Heart left ventricle (tissue), 16 donors: ENCODE data around the gene SIX5. TPM values are rescaled to one million over a fixed set of nuclear protein-coding genes. Genes with fewer than 3 reads are reported as not detected.

Experiments
- ATAC-seq, 4 donors: fragments of 200-7000 bp; cut with Tn5 transposase; one replicate each; pipeline ENCODE4 v1.9.1; 2020 to 2022; ENCODE audit warnings: moderate library complexity in 4 of 4, mild to moderate bottlenecking in 3 of 4, moderate number of reproducible peaks in 1 of 4
- DNase-seq, 5 donors: peaks; one replicate each; pipeline ENCODE4 v3.0.0-alpha.2; 2020
- H3K27ac ChIP-seq, 12 donors: fragments of 200-600 bp; sonication (generic) in 4 of 12; one replicate each; pipeline versions ENCODE4 v1.5.0 to v1.8.0; 2016 to 2022; ENCODE audit warnings: mild to moderate bottlenecking in 2 of 12
- H3K27me3 ChIP-seq, 9 donors: fragments of 200-600 bp; sonication (generic) in 2 of 9; one replicate each; pipeline versions ENCODE4 v1.5.1 to v1.8.0; 2016 to 2022; ENCODE audit warnings: mild to moderate bottlenecking in 3 of 9
- H3K36me3 ChIP-seq, 9 donors: fragments of 200-600 bp; sonication (generic) in 2 of 9; one replicate each; pipeline versions ENCODE4 v1.5.0 to v1.8.0; 2018 to 2022; ENCODE audit warnings: mild to moderate bottlenecking in 2 of 9
- H3K4me1 ChIP-seq, 12 donors: fragments of 200-600 bp; sonication (generic) in 4 of 12; one replicate each; pipeline versions ENCODE4 v1.5.0 to v1.8.0; 2016 to 2022; ENCODE audit warnings: mild to moderate bottlenecking in 3 of 12
- H3K4me3 ChIP-seq, 12 donors: fragments of 200-600 bp; sonication (generic) in 4 of 12; one replicate each; pipeline versions ENCODE4 v1.5.0 to v1.8.0; 2017 to 2022; ENCODE audit warnings: mild to moderate bottlenecking in 9 of 12, moderate library complexity in 4 of 12
- H3K9me3 ChIP-seq, 12 donors: fragments of 200-600 bp; sonication (generic) in 4 of 12; one replicate each; pipeline versions ENCODE4 v1.5.0 to v1.8.0; 2016 to 2022; ENCODE audit warnings: mild to moderate bottlenecking in 1 of 12
- CTCF ChIP-seq, 12 donors: fragments of 200-600 bp; sonication (generic) in 4 of 12; IDR thresholded peaks; one replicate each; pipeline versions ENCODE4 v1.5.0 to v1.8.0; 2018 to 2022; ENCODE audit warnings: antibody characterized with exemption in 12 of 12, mild to moderate bottlenecking in 5 of 12
- POLR2A ChIP-seq, 2 donors: fragments of 450-650 bp; IDR thresholded peaks; one replicate each; pipeline ENCODE4 v1.6.1; 2017; ENCODE audit warnings: antibody characterized with exemption in 2 of 2, mild to moderate bottlenecking in 2 of 2, moderate library complexity in 2 of 2
- WGBS, 4 donors: extraction: QIAGEN DNeasy Blood & Tissue Kit in 2 of 4; methylation state at CpG; one replicate each; pipeline versions ENCODE4 v1.1.5 to v1.1.7; 2013 to 2018; 5-methylcytosine and 5-hydroxymethylcytosine counted together
- intact Hi-C, 10 donors: fragments of 100-400 bp; cut with DNase I; formaldehyde crosslinking; loops; one replicate each; pipeline versions ENCODE4 v1.11.1 to v1.14.2; 2022
- polyA plus RNA-seq, 2 donors: library from polyadenylated mRNA; stranded (reverse); fragments of 200-250 nt; gene quantifications; one replicate each; pipeline ENCODE4 v1.2.3, GENCODE V29; 2013
- total RNA-seq, 9 donors: library from RNA; depleted of rRNA in 2 of 9; stranded (reverse); fragments of >200 nt in 2 of 9; fragmentation: NEBNext Ultra II Directional in 3 of 9; extraction: Animal tissue kit (Norgen Biotek cat#: 25700) in 3 of 9; gene quantifications; one replicate each; pipeline versions ENCODE4 v1.1.0 to v1.2.4, GENCODE V29; 2016 to 2023
- donor health status: ischemic (EF 13 %, LVEDD 7.1; RV severe dilation, severe dysfunction).
- donor health status: healthy with polysubstance abuse.
- donor health status: DM: no; HTN: yes; CAD: no.
- donor health status: DM: no; HTN: no; CAD: no.
- donor health status: ischemic (EF 25% LVEDD 6.9; RV normal size, moderate dysfunction).
- donor health status: ischemic (EF 25% LVEDD 5.7; RV mildly dilated, moderate dysfunction).
- donor health status: healthy.
- donor health status: DM: yes; HTN: yes; CAD: no.
- donor health status: ischemic (EF 35%, LVEDD 5.7; RV mildly dilated, moderate dysfunction).
- donor health status: nonischemic (EF 11% LVEDD 7.7; RV severe dilation, severe dysfunction).
- donor health status: DM: yes; HTN: yes; CAD: no.
- donor health status: PGD.
- donor health status: ischemic (EF 29% LVEDD 5.4; RV normal size, mild dysfunction).
- donor health status: nonischemic (EF 23%, LVEDD 6.1; RV moderate dilation, normal function).

The SIX5 gene
- total and polyA plus RNA-seq, 11 donors: 13.7 to 24.0 (median 21.9) TPM

- H3K36me3 ChIP-seq: peaks cover 0 to 44% (median 35%) of the 10 kb centered on the region in 9 donors
- peak overlapping the region; percentile 37 to 92 (median 63) for H3K4me3 ChIP-seq
- H3K27me3 ChIP-seq: peaks cover 0 to 72% (median 0%) of the 10 kb centered on the region in 9 donors
- 24 to 39% (median 35%) methylated on average over 12 to 17 of the region's 17 CpGs for WGBS, 4 donors
- no peaks in the 10 kb centered on the region for H3K9me3 ChIP-seq
- TF ChIP-seq POLR2A (IDR thresholded peaks at IDR 0.05): no peak
- no peak for TF ChIP-seq CTCF (IDR thresholded peaks at IDR 0.05)
- intact Hi-C loops: loop anchor here in 1 of 10 donors (2.0 kb wide), 1 partner anchor 17 kb away; no protein-coding TSS in a partner anchor
- H3K4me1 ChIP-seq: peaks cover 0 to 75% (median 51%) of the 10 kb centered on the region in 12 donors
- DNase-seq (peak in 2 of 5 donors; percentile 50 to 78), ATAC-seq (peak in 2 of 4 donors; percentile 7)
- H3K27ac ChIP-seq: peak overlapping the region; percentile 74 to 98 (median 95)
These were observed 12.4 kb upstream of the SIX5 start for GRCh38 chr19:45781214-45782161.

- no peak for TF ChIP-seq POLR2A (IDR thresholded peaks at IDR 0.05)
- Histone ChIP-seq H3K4me1 (peaks cover 0 to 66% (median 48%) of the 10 kb centered on the region in 12 donors), H3K27ac (peak overlapping the region in 10 of 12 donors; percentile 32 to 98 (median 96)), H3K27me3 (peaks cover 0 to 66% (median 0%) of the 10 kb centered on the region in 9 donors), H3K9me3 (no peaks in the 10 kb centered on the region), H3K36me3 (peaks cover 0 to 39% (median 29%) of the 10 kb centered on the region in 9 donors), H3K4me3 (peak overlapping the region; percentile 37 to 92 (median 63))
- DNase-seq (no peak), ATAC-seq (no peak)
- 17 to 25% (median 25%) methylated on average over 13 of the region's 13 CpGs for WGBS, 4 donors
- intact Hi-C loops: loop anchor here in 1 of 10 donors (2.0 kb wide), 1 partner anchor 18 kb away; no protein-coding TSS in a partner anchor
These were observed 11.6 kb upstream of the SIX5 start for GRCh38 chr19:45780448-45781213.

DNA sequence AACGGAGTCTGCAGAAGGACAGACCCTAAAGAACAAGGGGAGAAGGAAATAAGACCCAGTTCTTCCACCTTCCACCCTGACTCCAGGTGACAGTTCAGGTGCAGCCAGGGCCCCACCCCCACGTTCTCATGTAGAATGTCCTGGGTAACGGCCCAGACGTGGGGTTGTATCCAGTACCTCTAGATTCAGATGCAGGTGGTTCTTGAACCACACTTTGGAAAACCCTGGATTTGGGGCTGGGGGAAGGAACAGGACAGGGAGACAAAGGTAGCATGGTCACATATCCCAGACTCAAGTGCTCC is 11.0 kb upstream of the SIX5 start:
- 39 to 55% (median 44%) methylated on average over 4 of the region's 4 CpGs for WGBS, 4 donors
- TF ChIP-seq CTCF (IDR thresholded peaks at IDR 0.05) (no peak), POLR2A (IDR thresholded peaks at IDR 0.05) (no peak)
- Histone ChIP-seq H3K27me3 (peaks cover 0 to 62% (median 0%) of the 10 kb centered on the region in 9 donors), H3K9me3 (no peaks in the 10 kb centered on the region), H3K4me3 (peak overlapping the region in 9 of 12 donors; percentile 37 to 92 (median 71)), H3K4me1 (peaks cover 0 to 61% (median 44%) of the 10 kb centered on the region in 12 donors), H3K36me3 (peaks cover 0 to 38% (median 28%) of the 10 kb centered on the region in 9 donors), H3K27ac (peak overlapping the region in 8 of 12 donors; percentile 13 to 98 (median 96))
- ATAC-seq (no peak), DNase-seq (no peak)
- intact Hi-C loops: loop anchor here in 1 of 10 donors (2.0 kb wide), 1 partner anchor 19 kb away; no protein-coding TSS in a partner anchor
